ENCODE data around the gene DHCR7.

- TF ChIP-seq CTCF (IDR thresholded peaks at IDR 0.05) (no peak), POLR2A (IDR thresholded peaks at IDR 0.05) (no peak)
Observed at GRCh38 chr11:71437879-71438278, 10.3 kb downstream of the DHCR7 start.

Data from uterus (tissue), 2 donors.